Liver (tissue), 3 donors: ENCODE measurements around the gene ANKMY1.

Experiments
- CTCF ChIP-seq: fragments of 150-350 bp; IDR thresholded peaks from 2 replicates; pipeline ENCODE4 v1.5.1; 2017; ENCODE audit warnings: improper control_type of control experiment, low read depth, low read length; ENCODE audit not compliant: missing input control
- TAF1 ChIP-seq: conservative IDR thresholded peaks from 2 replicates; pipeline ENCODE4 v1.6.1; 2016; ENCODE audit warnings: antibody characterized with exemption, mild to moderate bottlenecking
- donor health status: healthy.
- donor health status: healthy.

- TF ChIP-seq CTCF (no peak), TAF1 (no peak)
These were observed 84.6 kb downstream of the ANKMY1 start for GRCh38 chr2:240473211-240473610.
